Myocyte (in vitro differentiated cells): ENCODE results near the gene MCAM. TPM values are rescaled to one million over a fixed set of nuclear protein-coding genes. Genes with fewer than 3 reads are reported as not detected.
A peak's percentile ranks its signal among the peaks of the same experiment; 100 is the strongest.

Source experiments
- DNase-seq: peaks from one replicate; pipeline ENCODE4 v3.0.0-alpha.2; 2012; ENCODE audit warnings: low read depth
- polyA plus RNA-seq: library from polyadenylated mRNA; unstranded; fragments of >200 nt; gene quantifications from one replicate; pipeline ENCODE4 v1.2.1, GENCODE V29; 2012; ENCODE audit warnings: missing spikeins
- total RNA-seq: library from RNA; depleted of rRNA; stranded (reverse); fragments of >200 nt; gene quantifications from 2 replicates; pipeline ENCODE4 v1.2.3, GENCODE V29; 2014

Gene MCAM, protein sequence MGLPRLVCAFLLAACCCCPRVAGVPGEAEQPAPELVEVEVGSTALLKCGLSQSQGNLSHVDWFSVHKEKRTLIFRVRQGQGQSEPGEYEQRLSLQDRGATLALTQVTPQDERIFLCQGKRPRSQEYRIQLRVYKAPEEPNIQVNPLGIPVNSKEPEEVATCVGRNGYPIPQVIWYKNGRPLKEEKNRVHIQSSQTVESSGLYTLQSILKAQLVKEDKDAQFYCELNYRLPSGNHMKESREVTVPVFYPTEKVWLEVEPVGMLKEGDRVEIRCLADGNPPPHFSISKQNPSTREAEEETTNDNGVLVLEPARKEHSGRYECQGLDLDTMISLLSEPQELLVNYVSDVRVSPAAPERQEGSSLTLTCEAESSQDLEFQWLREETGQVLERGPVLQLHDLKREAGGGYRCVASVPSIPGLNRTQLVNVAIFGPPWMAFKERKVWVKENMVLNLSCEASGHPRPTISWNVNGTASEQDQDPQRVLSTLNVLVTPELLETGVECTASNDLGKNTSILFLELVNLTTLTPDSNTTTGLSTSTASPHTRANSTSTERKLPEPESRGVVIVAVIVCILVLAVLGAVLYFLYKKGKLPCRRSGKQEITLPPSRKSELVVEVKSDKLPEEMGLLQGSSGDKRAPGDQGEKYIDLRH
- total RNA-seq = 57.3 and 68.7 TPM in 2 replicates
- polyA plus RNA-seq = 6.6 TPM

DNA sequence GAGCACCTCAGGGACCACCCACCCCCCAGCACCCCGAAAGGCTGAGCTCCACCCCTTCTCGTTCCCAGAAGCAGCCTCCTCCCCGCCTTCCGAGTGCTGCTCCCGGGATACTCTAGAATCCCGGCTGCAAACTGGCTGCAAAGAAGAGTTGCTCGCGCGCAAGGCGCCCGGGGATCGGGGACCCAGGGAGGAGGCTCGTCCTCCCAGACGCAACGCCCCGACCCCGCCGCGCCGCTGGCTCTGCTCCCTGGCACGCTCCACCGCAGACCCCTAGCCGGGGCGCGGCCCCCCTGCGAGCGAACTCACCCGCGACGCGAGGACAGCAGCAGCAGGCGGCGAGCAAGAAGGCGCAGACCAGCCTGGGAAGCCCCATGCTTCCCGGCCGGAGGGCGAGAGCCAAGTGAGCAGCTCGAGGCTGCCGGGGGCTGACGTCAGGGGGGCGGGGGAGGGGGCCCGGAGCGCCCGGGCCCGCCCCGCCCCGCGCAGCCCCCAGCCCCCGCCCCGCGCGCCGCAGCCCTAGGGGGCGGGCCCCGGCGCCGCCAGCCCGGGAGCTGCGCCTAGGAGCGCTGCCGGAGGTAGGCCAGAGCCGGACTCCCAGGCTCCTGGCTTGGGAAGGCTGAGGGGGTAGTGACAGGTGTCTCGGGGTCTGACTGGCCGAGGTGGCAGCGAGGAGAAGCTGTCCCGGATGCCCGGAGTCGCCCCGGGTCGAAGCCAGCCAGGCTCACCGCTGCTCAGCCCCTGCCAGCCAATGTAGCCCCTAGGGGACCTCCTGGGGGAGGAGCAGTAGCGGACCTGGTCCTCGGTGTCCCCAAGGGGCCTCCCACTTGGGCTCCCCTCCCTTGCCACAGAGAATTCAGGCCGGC is at the start of gene MCAM:
Gene MCAM (minus strand): TSS at position 402 of the 863 bp plus-strand sequence. CDS start 29 bp downstream, at position 373.
- DNase-seq = no peak

DNA sequence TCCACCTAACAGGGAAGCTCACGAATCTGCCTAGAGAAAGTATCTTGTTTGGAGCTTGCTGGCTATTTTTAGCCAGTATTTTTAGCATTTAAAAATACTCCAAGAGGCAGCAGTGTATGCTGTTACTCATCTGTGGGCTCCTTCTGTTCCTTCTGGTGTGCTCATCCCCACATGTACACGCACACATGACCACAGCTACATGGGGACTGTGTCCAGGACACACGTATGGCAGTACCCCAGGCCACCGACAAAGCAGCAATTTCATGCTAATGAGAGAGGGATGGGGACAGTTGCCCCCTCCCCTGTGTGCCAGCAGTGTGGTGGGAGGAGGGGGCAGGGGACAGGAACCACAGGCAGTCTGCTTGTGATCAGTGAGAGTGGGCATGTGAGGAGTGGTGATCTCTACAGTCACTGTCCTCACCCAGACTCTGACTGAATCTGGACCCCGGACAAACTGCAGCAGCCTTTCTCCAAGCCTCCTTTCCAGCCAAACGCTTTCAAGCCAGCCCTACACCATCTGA is 48.2 kb upstream of the MCAM start:
- peak; percentile 87 for DNase-seq

DNA sequence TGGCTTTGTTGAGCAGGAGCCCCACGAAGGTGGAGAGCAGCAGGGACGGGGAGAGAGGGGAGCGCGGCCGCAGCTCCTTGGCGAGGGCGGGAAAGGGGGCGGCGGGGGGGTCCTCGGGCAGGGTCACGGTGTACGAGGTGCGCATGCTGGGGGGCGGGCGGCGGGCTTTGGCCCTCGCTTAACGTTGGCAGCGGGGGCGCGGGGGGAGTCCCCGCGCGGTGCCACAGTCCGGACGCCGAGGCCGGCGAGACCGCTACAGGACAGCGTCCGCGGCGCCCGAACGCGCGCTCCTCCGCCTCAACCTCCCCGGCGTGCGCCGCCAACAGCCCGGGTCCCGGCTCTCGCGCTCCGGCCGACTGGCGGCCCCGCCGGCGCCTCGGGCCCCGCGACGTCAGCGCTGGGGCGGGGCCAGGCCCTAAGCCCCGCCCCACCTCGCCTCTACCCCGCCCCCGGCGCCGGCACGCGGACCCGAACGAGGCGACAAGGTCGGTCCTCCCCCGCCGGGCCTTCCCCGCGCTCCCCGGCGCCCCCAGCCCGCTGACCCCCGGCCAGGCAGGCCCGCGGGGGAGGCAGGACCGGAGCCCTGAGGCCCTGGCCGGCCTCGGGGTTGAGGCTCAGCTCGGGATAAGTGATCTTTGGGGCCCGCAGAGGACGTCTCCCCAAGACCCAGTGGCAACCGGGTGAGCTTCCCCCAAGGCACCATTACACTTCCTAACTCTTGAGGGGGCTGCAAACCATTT is 47.1 kb upstream of the MCAM start:
- DNase-seq = peak; percentile 65

DNA sequence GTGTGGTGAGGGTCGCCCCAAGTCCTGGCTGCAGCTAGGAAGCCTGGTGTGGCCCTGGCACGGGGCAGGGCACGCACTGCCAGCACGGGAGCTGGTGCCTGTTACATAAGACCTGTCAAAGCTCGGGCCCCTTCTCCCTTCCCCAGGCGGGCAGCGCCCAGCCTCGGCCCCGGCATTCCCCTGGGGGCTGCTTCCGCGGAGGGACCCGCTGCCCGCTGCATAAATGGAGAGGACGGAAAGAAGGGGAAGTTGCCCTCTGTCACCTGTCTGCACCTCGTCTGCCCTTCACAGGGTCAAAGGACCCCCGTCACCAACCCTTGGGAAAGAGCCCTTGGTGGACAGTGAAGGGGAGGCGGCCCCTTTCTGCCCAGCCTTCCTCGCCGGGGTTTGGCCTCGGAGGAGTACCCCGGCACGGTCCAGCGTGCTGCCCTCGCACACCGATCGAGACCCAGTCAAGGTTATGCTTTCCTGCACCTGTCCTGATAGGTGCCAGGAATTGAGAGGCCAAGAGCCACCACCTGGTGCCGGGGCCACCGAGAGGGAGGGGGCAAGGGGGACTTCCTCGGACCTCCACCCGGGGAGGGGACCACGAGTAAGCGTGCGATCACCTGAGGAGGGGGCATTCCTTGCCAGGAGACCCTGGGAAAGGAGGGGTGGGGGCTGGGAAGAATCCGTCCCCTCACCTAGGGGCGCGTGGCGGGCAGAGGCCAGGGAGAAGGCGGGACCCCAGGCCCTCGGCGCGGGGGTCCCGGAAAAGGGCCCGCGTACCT is 46.3 kb upstream of the MCAM start:
- no peak for DNase-seq

DNA sequence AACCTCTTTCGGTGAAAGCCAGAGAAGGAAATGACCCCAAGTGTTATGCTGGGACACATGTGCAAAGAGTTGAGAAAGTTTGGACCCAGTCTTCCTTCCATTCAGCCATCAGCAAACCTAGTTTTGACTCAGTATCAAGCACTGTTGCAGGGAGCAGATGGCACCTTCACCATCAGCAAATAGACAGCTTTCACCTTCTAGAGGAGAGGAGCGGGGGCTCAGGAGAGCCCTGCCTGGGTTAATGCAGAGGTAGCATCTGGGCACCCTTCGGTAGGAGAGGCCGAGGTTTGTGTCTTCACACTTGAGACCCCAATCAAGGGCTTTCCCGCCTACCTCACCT is 45.8 kb upstream of the MCAM start:
- no peak for DNase-seq

DNA sequence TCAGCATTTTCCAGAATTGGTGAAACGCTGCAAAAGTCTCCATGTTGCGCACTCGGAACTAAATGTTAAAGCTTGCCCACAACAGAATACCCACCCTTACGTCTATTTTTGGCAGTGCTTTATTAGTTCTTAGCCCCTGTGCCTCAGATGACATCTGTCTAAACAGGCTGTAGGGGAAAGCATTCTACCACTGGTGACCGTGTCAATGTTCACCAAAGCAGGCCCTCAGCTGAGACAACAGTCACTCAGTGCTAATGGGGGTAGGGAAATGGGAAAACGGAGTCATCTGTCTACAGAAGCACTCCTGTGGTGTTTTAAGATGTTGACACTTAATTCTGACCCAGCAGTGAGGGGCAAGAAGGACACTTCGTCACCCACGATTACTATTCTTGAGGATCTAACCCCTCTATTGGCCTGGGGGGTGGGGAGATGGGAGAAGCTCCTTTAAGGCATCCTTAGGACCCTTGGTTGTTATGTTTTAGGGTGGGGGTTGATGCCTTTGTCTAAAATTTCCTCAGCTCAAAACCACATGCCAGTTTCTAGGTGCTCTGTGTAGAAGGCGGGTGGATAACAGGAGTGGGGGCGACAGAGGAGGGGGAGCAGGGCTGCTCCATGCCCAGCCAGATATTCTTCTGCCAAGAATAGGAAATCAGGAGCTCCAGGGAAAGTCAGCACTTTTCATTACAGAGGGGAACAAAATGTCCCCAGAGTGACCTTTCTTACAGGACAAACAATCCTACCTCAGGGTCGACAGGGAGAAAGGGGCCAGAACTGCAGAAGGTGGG is 45.2 kb upstream of the MCAM start:
- DNase-seq = peak; percentile 82

DNA sequence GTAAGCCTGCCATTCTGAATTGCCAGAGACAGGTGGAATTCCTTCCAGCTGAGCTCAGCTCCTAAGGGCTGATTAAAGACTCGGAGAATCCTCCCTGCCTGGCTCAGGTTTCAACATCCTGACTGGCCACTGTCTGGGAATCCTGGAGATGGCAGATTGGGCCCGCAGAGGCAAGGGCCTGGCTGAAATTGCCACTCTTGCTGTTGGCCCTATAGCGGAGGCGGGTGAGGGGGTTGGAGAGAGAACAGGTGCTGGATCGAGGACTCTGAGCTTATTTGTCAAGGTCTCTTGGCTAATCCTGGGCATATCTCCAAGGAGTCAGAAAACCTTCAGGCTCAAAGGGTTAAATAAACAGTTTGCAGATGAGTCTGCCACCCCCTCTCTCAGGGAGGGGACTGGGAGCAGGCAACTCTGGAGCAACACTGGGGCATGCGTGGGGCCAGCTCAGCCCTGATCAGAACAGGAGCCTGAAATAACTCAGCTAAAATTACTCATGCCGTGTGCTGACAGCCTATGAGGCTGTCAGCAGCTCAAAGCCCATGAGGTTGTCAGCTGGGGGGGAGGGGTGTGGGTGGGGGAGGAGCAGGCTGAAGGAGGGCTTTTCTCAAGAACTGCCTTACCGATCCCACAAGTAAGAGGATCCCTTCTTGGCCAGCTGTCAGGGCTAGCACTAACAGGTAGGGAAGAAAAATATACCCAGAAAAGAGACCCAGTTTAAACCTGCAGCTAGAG is 44.3 kb upstream of the MCAM start:
- DNase-seq = peak; percentile 98

DNA sequence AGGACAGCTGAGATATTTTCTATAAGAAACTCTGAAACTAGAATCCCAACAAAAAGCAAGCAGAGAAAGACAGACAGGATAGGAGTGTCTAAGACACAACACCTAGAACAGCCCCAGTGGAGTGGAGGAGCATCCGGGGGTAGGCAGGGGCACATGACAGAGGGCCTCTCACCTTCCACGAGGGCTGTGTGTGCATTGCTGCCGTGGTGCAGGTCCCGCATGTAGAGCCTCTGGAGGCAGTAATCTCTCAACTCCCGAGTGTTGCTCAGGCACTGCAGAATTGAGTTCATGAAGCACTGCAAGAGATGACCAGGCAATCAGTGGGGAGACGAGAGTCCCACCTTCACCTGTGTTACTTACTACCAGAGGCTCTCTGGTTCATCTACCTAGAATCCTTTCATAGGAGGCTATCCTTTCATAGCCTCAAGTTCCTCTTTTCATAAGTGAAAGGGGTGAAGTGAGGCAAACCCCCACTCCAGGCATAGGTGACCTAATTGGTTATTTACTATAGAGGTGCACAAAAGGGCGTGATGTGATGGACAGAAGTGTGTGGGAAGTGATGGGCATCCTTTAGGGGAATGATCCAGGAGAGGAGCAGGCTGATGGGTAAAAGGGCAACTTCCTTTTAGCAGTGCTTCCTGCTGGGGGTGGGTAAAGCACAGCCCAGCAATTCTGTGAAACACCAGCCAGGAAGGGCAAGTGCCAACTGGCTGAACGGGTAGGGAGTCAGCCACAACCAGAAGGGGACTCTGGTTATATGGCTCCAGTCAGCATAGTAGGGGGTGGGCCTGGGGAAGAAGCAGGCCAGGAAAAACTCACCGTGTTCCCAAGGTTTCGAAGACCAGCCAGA is 42.7 kb upstream of the MCAM start:
- DNase-seq = no peak

DNA sequence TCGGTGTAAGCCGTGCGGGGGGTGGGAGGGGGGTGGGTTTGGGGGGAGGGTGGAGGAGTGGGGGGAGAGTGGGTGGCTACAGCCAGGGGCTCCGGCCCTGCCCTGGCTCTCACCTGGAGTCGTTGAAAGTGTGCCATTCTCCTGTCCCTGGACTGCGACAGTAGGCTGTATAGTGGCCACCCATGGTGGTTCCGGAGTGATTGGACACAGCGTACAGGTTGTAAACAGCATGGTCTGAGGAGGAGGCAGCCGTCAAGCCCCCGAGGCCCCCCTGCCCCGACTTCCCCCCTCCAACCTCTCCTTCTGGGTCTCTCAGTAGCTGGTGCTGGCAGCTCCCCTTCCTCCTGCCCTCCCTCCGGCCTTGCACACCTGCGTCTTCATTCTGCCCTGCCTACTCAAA is 40.1 kb upstream of the MCAM start:
- no peak for DNase-seq

DNA sequence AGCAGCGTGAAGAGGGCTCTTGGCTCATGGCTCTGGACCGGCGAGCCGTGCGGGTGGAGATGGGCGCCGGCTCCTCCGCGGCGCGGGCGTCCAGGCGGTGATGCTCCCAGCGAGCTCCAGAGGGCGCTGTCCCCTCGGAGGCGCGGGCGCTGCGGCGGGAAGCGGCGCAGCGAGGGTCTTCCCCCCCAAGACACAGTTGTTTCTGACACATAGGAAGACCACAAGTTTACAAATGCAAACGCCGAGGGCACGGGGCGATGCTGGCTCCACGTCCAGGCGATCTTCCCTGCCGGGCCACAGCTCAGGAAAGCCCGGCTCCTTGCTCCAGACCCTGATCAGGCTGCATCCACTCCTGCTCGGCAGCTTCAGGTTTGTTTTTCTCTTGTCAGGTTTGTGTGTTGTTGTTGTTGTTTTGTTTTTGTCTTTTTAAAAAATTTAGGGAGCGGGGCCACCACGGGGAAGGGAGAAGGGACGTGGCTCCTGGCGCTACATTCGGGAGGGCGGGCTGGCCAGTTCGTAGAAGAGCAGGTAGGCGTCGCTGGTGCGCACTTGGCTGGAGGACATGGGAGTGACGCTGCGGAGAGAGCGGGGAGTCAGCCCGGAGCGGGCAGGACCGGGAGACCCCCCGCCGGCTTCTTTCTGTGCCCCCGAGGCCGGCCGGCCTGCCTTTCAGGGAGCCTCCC is 39.6 kb upstream of the MCAM start:
- no peak for DNase-seq

DNA sequence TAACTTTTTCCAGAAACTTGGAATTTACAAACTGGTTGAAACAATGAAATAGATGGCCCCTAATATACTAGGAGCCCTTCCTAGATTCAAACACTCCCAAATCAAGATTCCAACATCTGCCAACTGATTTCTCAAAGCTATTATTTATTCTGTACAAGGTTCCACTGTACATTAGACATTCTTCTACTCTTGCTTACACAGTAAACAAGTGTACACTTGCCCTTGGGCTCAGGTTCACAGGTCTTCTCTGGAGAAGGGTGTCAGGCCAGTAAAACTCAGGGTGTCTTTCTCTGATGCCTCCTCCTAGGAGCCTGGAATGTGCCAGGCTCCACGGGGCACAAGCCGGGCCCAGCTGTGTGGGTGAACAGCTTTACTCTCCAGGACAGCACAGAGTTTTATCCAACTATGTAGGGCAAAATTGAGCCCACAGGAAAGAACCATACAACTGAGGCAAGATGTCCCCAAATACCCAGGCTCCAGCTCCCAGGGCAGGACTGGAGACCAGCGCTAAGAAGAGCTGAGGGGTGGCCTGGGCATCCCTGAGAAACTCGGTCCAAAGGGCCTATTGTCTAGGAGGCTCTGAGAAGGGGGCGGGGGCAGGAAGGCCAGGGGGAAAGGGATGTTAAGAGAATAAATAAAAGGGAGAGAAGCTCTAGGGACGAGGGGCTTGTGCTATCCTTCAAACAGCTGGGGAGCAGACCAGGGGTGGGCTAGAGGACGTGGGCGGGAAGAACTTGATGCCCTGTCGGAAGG is 38.3 kb upstream of the MCAM start:
- no peak for DNase-seq

DNA sequence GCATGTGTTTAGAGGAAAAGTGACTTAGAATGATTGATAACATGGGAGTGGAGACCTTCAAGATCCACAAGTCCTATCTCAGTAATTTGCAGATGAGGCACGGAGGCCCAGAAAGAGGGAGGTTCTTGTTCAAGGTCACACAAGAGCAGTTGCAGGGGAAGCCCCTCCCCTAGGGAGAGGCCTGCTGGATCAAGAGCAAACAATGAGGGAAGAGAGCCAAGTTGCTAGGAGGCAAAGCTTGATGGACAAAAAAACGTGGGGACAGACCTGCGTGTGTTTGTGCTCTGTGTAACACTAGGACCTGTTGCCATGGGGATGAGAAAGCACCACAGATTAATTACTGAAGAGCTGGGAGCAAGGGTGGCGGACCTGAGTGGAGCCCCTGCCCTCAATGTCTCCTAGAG is 35.9 kb upstream of the MCAM start:
- peak; percentile 41 for DNase-seq

DNA sequence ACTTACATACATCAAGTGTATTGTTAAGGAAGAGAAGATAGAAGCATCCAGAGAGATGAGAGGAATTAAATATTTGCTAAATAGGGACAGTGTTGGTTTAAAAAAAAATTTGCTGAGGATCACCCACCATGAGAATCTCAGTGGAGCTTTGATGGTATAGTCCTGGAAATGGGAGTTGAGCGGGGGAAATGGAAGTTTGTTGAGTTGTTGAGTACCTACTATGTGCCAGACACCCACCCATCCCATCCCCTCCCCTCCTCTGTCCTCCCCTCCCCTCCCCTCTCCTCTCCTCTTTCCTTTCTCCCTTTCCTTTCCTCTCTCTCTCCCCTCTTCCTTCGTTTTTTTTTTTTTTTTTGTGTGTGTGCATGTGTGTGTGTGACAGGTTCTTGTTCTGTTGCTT is 34.3 kb upstream of the MCAM start:
- no peak for DNase-seq

DNA sequence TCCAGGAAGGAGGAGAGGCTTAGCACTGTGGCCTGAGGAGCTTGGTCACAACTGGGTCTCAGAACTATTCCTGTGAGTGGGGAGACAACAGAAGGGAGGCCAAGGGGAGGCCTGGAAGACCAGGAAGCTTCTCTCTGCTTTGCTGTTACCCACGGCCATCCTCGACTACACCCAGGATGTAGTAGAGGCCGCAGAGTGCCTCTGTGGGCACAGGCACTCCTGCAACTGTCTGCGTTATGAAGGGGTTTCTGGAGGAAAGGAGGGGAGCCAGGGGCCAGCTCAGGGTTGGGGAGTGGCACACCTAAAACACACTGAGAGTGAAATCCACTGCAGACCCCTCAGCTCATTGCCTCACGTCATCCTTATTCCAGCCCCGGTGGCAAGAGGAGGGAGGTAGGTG is 33.4 kb upstream of the MCAM start:
- no peak for DNase-seq

DNA sequence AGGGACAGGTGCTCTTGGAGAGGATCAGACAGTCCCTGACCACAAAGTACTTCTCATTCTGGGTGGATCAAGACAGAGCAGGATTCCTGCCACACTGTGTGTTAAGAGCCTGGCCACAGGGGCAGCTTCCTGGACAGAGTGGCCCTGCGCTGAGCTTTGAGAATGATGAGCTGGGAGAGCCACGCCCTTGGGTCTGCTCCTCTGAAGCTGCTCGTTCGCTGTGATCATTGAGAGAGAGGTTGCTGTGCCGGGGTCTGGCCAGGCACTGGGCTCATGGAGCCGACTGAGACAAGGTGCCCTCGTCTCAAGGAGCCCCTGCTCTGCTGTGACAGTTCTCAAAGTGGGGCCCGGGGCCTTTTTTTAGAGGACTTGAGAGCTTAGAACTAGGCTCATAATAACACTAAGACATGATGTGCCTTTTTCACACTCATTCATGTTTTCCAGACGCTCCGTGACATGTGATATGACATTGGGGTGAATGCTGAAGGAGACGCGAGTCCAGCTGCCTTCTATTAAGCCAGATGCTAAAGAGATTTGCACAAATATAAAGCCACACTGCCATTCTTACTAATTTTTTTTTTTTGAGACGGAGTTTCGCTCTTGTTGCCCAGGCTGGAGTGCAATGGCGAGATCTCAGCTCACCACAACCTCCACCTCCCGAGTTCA is 31.1 kb upstream of the MCAM start:
- DNase-seq = no peak

DNA sequence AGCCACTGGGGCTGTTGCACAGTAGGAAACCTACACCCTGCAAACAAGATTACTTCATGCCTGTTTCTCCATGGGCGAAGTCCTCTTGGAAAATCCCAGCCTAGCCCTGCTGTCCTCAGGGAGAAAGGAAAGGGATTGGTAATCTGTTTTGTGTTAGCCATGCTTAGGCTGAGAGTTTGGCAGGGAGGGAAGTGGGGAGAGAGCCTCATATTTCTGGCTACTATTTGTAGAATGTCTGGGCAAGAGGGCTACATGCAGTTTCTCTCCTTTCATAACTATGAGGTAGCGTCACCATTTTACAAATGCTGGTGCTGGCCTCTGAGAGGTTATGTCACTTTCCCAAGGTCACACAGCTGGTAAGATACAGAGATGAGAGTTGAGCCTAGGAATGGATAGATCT is 30.3 kb upstream of the MCAM start:
- DNase-seq = no peak
